Loucy (cell line): ENCODE results near the gene PCSK5.

ENCODE experiments used
- CTCF ChIP-seq: fragments of 200-600 bp; sonication (generic); conservative IDR thresholded peaks from 2 replicates; pipeline ENCODE4 v1.5.1; 2014; ENCODE audit warnings: mild to moderate bottlenecking, antibody characterized with exemption, low read length
- EZH2phosphoT487 ChIP-seq: fragments of 200-600 bp; IDR thresholded peaks from 2 replicates; pipeline ENCODE4 v1.6.1; 2018; ENCODE audit warnings: antibody characterized with exemption, mild to moderate bottlenecking, moderate library complexity, borderline replicate concordance

- no peak for TF ChIP-seq CTCF
- TF ChIP-seq EZH2phosphoT487 = no peak
Measured at GRCh38 chr9:76101947-76102346, 211.5 kb downstream of the PCSK5 start.
